HG03565 (cell line): Measurements from ENCODE around the gene RAET1L.
"Not testable (repeated sequence)": the region's sequence is repeated elsewhere in the genome, so short reads cannot be mapped to it uniquely, and the experiment has no call there.

ENCODE experiments used
- ATAC-seq: cut with Tn5 transposase; IDR thresholded peaks from one replicate; pipeline ENCODE4 v1.9.1; 2021; ENCODE audit warnings: mild to moderate bottlenecking, moderate library complexity; ENCODE audit not compliant: unreplicated experiment

Gene RAET1L

DNA sequence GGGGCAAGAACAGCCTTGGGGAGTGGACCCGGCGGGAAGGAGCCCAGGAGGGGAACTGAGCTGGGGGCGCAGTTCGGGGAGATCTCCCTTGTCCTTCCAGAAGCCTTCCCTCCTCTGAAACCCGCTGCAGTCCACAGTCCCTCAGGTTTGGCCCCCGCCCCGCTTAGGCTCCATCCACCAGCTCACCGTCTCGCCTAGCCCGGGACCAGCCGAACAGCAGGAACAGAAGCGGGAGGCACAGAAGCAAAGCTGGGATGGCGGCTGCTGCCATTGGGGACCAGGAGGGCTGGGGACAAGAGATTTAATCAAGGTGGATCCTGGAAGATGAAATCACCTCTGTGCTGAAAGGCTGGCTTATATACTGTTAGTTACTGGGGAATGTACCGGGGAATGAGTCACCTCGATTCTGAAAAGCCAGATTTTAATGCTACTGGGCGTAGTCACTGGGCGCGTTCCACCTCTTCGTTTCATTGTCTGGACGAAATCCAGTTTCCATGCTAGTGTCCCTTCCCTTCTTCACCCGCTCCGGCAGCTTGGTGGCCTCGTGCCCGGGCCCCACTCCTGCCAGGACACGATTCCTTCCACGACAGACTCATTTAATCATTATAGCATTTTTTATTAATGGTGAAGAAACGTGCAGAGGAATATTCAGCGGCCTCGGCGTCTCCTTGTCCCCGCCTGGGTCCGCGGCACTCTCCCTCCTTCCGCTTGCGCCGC is at the start of gene RAET1L:
RAET1L (minus strand) TSS at position 332 of the 717 bp plus-strand sequence; CDS start at position 271, 61 bp downstream.
- no peak for ATAC-seq

DNA sequence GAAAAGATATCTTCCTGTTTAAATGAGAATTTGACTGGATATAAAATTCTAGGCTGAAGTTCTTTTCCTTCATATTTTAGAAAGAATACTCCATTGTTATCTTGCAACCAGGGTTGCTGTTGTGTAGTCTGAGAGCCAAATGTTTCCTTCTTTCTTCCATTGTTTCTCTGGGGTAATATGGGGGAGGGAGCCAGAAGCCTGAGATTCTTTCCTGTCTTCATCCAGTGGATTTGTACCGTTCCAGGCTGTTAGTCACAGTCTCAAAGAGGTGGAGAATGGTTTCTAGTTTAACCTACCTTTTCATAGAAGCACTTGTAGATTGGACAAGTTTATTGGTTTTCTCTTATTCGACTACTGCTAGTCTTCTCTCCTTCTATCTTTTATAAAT is 49.7 kb upstream of the RAET1L start:
- no peak for ATAC-seq

GRCh38 chr6:150074396-150075033 is 49.2 kb upstream of the RAET1L start:
- not testable (repeated sequence) for ATAC-seq

- ATAC-seq, result no peak
Measured at GRCh38 chr6:150072201-150072600, 46.9 kb upstream of the RAET1L start.

- ATAC-seq, result no peak
Measured at GRCh38 chr6:150070236-150070818, 45.0 kb upstream of the RAET1L start.

GRCh38 chr6:150069706-150070105 is 44.4 kb upstream of the RAET1L start:
- ATAC-seq, result no peak

DNA sequence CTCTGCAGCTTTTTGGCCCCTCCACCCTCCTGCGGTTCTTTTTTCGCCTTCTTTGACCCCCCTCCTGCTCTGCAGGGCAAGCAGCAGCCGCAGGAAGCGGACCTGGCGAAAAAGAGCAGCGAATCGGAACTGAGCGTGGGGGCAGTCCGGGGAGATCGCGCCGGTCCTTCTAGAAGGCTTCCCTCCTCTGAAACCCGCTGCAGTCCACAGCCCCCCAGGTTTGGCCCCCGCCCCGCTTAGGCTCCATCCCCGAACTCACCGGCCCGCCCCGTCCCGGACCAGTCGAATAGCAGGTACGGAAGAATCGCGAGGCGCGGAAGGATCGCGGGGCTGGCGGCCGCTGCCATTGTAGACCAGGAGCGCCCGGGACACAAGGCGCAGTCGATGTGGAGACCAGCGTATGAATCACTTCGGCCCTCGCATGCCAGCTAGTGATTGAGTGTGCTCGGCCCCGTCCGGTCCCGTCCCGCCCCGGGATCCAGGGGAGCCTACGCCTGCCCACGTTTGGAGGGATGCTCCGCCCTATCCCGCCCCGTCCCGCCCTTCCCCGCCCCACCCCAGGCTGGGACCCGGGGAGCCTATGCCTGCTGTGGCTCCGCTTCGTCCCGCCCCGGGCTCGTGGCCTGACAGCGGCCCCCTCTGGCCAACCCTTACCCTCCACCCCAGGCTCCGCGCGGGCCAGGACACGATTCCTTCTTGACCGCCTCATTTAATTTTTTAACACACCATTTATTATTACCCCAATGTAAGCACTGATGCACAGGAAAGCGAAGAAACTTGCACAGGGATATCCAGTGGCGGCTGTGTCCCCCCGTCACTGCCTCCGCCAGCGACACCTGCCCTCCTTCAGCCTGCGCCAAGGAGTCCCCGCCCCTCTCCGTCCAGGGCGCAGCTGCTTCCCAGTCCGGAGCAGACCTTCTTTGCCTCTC is 43.7 kb upstream of the RAET1L start, which contains the start of gene ULBP3:
ULBP3 (minus strand) TSS at position 402 of the 929 bp plus-strand sequence; CDS start at position 347, 55 bp downstream.
- peak; percentile 73 for ATAC-seq

DNA sequence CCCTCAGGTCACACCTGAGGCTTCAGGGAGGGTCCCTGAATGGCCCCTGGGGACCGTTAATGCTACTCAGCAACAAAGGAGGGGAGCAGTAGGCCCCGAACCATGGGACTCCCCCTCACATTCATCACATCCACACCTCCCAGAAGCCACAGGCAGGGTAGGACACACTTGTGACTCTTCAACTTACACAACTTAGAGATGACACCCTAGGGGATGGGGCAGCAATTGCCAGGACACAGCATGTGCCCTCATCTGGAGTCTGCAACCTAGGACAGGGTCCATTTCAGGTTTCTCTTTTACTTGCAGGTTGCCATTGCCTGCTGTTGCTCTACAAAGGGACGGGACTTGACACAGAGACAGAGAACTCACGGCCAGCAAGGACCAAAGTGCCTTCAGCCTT is 42.8 kb upstream of the RAET1L start:
- ATAC-seq, result no peak

DNA sequence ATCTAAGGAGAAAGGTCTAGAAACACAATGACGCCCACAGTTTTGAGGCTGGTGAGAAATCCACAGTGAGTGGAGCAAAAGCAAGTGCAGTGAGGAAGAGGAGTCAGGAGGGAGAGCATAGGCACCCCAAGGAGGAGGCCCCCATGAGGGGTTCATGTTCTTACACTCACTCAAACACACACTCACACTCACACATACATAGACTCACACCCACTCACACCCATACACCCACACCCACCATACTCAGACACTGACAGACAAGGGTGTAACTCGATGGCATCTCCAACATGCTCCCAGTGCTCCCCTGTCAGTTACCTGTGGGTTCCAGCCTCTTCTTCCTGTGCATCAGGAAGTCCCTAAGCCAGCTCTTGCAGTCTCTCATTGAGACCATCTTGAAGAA is 39.8 kb upstream of the RAET1L start:
- ATAC-seq, result no peak

- ATAC-seq, result no peak
Measured at GRCh38 chr6:150063640-150064039, 38.3 kb upstream of the RAET1L start.

DNA sequence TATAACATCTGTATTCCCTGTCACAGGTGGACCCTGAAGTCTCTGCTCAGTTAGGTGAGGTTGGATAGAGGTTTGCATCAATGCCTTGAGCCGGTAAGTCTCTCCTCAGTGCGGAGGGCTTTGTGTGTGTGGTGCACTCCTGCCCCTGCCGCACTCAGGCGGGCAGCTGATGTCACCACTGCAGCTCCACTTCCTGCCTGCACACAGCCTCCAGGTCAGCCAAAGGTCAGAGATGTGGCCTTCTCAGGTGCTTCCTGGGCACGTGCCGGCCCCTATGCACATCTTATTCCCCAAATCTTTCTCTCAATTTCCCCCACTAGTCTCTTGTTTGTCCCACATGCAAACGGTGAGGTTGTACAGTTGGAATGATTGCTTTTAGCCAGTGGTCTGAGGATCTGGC is 34.6 kb upstream of the RAET1L start:
- not testable (repeated sequence) for ATAC-seq

GRCh38 chr6:150058986-150059385 is 33.7 kb upstream of the RAET1L start:
- ATAC-seq, result no peak

DNA sequence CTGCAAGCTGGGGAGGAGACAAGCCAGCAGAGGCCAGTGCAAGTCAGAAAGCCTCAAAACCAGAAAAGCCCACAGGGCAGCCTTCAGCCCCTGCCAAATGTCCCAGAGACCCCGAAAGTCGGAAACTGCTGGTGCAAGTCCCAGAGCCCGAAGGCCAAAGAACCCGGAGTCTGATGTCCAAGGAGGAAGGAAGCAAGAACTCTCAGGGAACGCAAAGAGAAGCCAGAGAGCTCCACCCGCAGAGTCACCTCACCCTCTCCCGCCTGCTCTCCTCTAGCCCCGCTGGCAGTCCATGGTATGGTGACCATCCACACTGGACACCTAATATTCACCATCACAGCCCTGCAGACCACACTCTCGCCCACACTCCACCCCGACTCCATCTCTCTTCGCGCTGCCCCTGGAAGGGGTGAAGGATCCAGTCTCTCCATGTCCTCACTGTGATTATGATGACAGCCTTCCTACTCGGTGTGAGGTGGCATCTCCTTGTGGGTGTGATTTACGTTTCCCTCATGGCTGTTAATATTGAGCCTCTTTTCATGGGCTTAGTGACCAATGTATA is 33.0 kb upstream of the RAET1L start:
- no peak for ATAC-seq

DNA sequence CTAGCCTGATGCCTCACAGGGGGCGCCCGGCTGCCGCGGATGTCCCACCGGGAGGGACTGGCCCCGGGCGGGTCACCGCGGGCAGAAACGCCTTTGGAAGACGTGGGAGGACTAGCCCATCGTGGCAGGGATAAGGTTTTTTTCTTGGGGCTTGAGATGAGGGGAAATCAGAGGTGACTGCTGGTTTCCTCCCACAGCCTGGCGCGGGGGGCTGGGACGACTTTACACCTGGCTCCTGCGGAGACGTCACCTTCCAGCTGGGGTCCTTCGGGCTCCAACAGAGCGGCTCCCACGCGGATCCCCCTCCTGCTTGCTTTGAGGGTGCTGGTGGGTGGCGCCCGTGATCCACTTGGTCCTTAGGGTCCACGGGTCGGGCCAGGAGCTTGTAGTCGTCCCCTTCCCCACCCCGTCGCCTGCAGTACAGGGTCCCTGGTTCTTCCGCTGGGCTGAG is 32.2 kb upstream of the RAET1L start:
- no peak for ATAC-seq

DNA sequence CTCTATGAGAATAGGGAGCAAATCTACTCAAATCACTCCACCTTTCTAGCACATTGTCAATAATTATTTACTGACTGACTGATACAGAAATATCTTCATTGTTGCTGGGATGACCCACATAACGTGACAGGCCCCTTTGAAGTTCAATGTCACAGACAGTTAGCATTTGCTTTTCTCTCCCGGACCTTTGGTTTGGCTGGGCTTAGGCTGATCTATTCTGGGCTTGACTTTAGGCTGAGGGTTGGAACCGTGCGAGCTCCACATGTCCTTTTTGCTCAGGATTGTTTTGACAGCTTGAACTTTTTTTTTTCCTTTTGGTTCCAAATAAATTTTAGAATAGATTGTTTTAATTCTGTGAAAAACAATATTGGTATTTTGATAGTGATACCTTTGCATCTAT is 31.6 kb upstream of the RAET1L start:
- ATAC-seq, result no peak

DNA sequence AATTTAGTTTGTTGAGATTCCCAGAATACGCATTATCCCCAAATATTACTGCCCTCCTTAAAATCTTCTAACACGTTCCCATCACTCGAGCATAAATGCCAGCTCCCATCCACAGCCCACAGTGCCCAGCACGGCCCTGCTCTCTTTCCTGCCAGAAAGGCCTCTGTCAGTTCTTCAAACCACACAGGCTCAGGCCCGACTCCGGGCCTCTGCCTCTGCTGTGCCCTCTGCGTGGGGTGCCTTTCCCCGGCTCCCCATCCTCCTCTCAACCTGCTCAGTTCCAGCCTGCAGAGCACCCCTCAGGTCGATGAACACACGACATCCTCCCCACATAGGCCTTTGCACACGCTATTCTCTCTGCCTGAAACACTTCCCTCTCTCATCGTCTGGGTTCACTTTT is 30.8 kb upstream of the RAET1L start:
- no peak for ATAC-seq

- no peak for ATAC-seq
Measured at GRCh38 chr6:150055131-150055530, 29.8 kb upstream of the RAET1L start.

DNA sequence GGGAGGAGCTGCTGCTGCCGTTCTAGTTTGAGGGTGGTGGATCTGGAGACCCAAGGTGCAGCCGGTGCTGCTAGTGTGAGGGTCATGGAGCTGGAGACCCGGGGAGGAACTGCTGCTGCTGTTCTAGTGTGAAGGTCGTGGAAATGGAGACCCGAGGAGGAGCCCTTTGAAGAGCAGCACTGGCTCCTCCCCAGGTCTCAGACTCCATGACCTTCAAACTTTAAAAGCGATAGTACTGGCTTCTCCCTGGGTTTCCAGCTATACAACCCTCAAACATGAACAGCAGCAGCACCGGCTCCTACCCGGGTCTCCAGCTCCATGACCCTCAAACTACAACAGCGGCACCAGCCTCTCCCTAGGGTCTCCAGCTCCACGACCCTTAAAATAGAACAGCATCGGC is 28.1 kb upstream of the RAET1L start:
- ATAC-seq, result no peak

GRCh38 chr6:150050846-150051245 is 25.5 kb upstream of the RAET1L start:
- no peak for ATAC-seq

DNA sequence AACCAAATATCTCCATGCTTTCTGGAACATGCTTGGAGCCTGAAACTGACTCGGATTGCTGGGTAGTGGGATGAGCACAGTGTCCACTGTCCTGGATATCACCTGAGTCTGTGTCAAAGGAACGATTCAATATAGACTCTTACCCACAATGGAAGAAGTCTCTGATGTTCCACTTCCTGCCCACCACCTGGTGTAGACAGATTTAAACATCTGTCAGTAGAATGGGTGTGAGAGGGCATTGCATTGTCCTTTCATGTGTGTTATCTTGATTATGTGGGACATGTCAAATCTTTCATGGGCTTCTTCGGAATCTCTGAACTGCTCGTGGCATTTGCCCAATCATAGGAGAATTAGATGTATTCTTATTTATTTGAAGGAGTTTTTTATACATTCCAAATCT is 22.8 kb upstream of the RAET1L start:
- no peak for ATAC-seq

DNA sequence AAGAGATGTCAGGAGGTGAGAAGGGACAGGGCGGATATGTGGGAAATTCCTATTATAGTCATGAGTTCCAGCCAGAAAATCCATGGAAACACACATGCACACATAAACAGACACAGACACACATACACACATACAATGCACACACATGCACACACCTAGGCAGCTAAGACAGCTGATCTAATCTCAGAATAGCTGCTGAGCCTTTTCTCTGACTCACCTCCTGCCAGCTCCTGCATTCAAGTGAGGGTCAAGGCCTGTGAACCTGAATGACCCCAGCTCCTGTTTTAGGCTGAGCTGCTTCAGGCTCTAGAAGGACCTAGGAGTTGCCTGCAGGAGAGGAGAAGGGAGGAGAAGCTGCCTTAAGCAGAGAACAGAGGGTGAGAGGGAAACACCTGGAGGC is 21.6 kb upstream of the RAET1L start:
- no peak for ATAC-seq
